Rectal smooth muscle tissue (tissue), 1 donor: ENCODE data around the gene RBM14.
"Not testable (repeated sequence)": the region's sequence is repeated elsewhere in the genome, so short reads cannot be mapped to it uniquely, and the experiment has no call there.

Experiments used
- H3K27ac ChIP-seq: one replicate; pipeline ENCODE4 v1.7.0; 2013; ENCODE audit warnings: low read depth, low read length, inconsistent platforms
- H3K27me3 ChIP-seq: one replicate; pipeline ENCODE4 v1.7.0; 2013; ENCODE audit warnings: low read length; ENCODE audit not compliant: control insufficient read depth, insufficient read depth
- H3K36me3 ChIP-seq: one replicate; pipeline ENCODE4 v1.7.0; 2013; ENCODE audit warnings: low read length; ENCODE audit not compliant: control insufficient read depth, insufficient read depth
- H3K4me1 ChIP-seq: one replicate; pipeline ENCODE4 v1.7.0; 2013; ENCODE audit warnings: low read length; ENCODE audit not compliant: control insufficient read depth, insufficient read depth
- H3K4me3 ChIP-seq: one replicate; pipeline ENCODE4 v1.7.0; 2013; ENCODE audit warnings: low read length
- H3K9ac ChIP-seq: one replicate; pipeline ENCODE4 v1.7.0; 2013; ENCODE audit warnings: low read length

Gene RBM14

GRCh38 chr11:66586136-66586535, 30.3 kb upstream of the RBM14 start:
- Histone ChIP-seq H3K27ac (no peak overlapping the region), H3K4me1 (no peaks in the 10 kb centered on the region), H3K36me3 (no peaks in the 10 kb centered on the region), H3K27me3 (no peaks in the 10 kb centered on the region), H3K4me3 (no peak overlapping the region), H3K9ac (no peak overlapping the region)

GRCh38 chr11:66589315-66589714, 27.1 kb upstream of the RBM14 start:
- H3K4me3 ChIP-seq, H3K27me3 ChIP-seq, H3K4me1 ChIP-seq, H3K36me3 ChIP-seq, H3K27ac ChIP-seq, H3K9ac ChIP-seq: not testable (repeated sequence)

GRCh38 chr11:66589996-66590675, 26.3 kb upstream of the RBM14 start:
- Histone ChIP-seq H3K36me3 (no peaks in the 10 kb centered on the region), H3K4me1 (peaks cover 9% of the 10 kb centered on the region), H3K27me3 (no peaks in the 10 kb centered on the region), H3K27ac (no peak overlapping the region), H3K9ac (no peak overlapping the region), H3K4me3 (no peak overlapping the region)

GRCh38 chr11:66591175-66591574, 25.3 kb upstream of the RBM14 start:
- no peaks in the 10 kb centered on the region for H3K27me3 ChIP-seq
- no peak overlapping the region for H3K27ac ChIP-seq
- H3K9ac ChIP-seq = no peak overlapping the region
- no peak overlapping the region for H3K4me3 ChIP-seq
- peaks cover 14% of the 10 kb centered on the region for H3K4me1 ChIP-seq
- no peaks in the 10 kb centered on the region for H3K36me3 ChIP-seq

GRCh38 chr11:66592457-66593302, 23.8 kb upstream of the RBM14 start, which contains the start of the genes CCDC87 and CCS:
CCDC87 (minus strand) TSS chr11:66593063; CDS start chr11:66593015, 48 bp downstream.
CCS (plus strand) TSS chr11:66593185; CDS start chr11:66593262, 77 bp downstream.
- Histone ChIP-seq H3K4me1 (peaks cover 14% of the 10 kb centered on the region), H3K27me3 (no peaks in the 10 kb centered on the region), H3K27ac (peak within 1 kb of the TSS; percentile 84), H3K9ac (peak within 1 kb of the TSS; percentile 58), H3K4me3 (peak within 1 kb of the TSS; percentile 82), H3K36me3 (no peaks in the 10 kb centered on the region)

- Histone ChIP-seq H3K36me3 (no peaks in the 10 kb centered on the region), H3K4me1 (peaks cover 14% of the 10 kb centered on the region), H3K9ac (peak overlapping the region; percentile 58), H3K27ac (peak overlapping the region; percentile 84), H3K27me3 (no peaks in the 10 kb centered on the region), H3K4me3 (peak overlapping the region; percentile 82)
Observed at GRCh38 chr11:66593303-66593635, 23.2 kb upstream of the RBM14 start.

- peaks cover 14% of the 10 kb centered on the region for H3K4me1 ChIP-seq
- peak overlapping the region; percentile 84 for H3K27ac ChIP-seq
Observed at GRCh38 chr11:66593650-66594049, 22.8 kb upstream of the RBM14 start.

GRCh38 chr11:66595245-66595904, 21.1 kb upstream of the RBM14 start:
- Histone ChIP-seq H3K4me1 (peaks cover 14% of the 10 kb centered on the region), H3K9ac (no peak overlapping the region), H3K27ac (peak overlapping the region; percentile 46), H3K36me3 (peaks cover 2% of the 10 kb centered on the region), H3K27me3 (no peaks in the 10 kb centered on the region), H3K4me3 (no peak overlapping the region)

More at GRCh38 chr11:66593650-66594049, 22.8 kb upstream of the RBM14 start:
- Histone ChIP-seq H3K4me3 (peak overlapping the region; percentile 82), H3K9ac (peak overlapping the region; percentile 58), H3K27me3 (no peaks in the 10 kb centered on the region), H3K36me3 (no peaks in the 10 kb centered on the region)

- Histone ChIP-seq H3K9ac (no peak overlapping the region), H3K36me3 (peaks cover 3% of the 10 kb centered on the region), H3K4me1 (peaks cover 9% of the 10 kb centered on the region), H3K27ac (no peak overlapping the region), H3K27me3 (no peaks in the 10 kb centered on the region), H3K4me3 (no peak overlapping the region)
Observed at GRCh38 chr11:66598993-66599392, 17.4 kb upstream of the RBM14 start.

GRCh38 chr11:66600219-66600618, 16.2 kb upstream of the RBM14 start:
- no peak overlapping the region for H3K4me3 ChIP-seq
- H3K27ac ChIP-seq = no peak overlapping the region
- H3K36me3 ChIP-seq = peaks cover 4% of the 10 kb centered on the region

GRCh38 chr11:66600631-66601233, 15.7 kb upstream of the RBM14 start:
- no peak overlapping the region for H3K4me3 ChIP-seq
- no peak overlapping the region for H3K27ac ChIP-seq
- no peak overlapping the region for H3K9ac ChIP-seq
- H3K36me3 ChIP-seq = peaks cover 8% of the 10 kb centered on the region
- H3K4me1 ChIP-seq = peaks cover under 1% of the 10 kb centered on the region
- H3K27me3 ChIP-seq = no peaks in the 10 kb centered on the region

More at GRCh38 chr11:66600219-66600618, 16.2 kb upstream of the RBM14 start:
- no peak overlapping the region for H3K9ac ChIP-seq
- H3K27me3 ChIP-seq = no peaks in the 10 kb centered on the region
- peaks cover 5% of the 10 kb centered on the region for H3K4me1 ChIP-seq

GRCh38 chr11:66603072-66603471, 13.4 kb upstream of the RBM14 start:
- Histone ChIP-seq H3K4me1 (peaks cover 7% of the 10 kb centered on the region), H3K27me3 (no peaks in the 10 kb centered on the region), H3K9ac (no peak overlapping the region), H3K4me3 (no peak overlapping the region), H3K36me3 (peaks cover 8% of the 10 kb centered on the region), H3K27ac (no peak overlapping the region)
